RKO (cell line): Measurements from ENCODE around the gene ASIC4.

Experiments
- DNase-seq: peaks from one replicate; pipeline ENCODE4 v3.0.0-alpha.2; 2016; ENCODE audit warnings: low spot score

Gene ASIC4

GRCh38 chr2:219567131-219567530 lies 52.8 kb downstream of the ASIC4 start:
- DNase-seq, result no peak

DNA sequence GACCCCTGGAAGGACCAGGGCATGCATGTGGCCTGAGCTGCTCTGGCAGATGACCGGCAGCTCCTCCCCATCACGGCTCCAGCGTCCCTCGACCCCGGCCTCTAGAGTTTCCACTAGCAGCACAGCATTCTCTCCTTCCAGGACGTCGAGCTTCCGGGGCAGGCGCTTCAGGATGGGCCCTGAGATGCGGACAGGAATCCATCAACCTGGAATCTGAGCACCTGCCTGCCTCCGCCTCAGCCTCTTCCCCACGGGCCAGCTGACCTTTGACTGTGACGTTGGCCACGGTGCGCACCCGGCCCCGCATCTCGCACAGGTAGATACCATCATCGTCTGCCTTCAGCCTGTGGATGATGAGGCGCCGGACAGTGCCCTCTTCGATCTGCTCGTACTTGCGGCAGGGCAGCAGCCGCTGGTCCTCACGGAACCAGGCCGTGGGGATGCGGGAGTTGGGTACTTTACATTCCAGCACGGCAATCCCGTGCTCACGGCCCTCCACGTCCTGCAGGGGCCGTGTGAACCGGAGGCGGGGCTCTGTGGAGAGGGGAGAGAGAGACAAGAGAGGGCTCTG lies 53.6 kb downstream of the ASIC4 start:
- DNase-seq, result no peak

- DNase-seq, result no peak
Measured at GRCh38 chr2:219569041-219569440, 54.8 kb downstream of the ASIC4 start.

- no peak for DNase-seq
Measured at GRCh38 chr2:219569635-219570034, 55.4 kb downstream of the ASIC4 start.

DNA sequence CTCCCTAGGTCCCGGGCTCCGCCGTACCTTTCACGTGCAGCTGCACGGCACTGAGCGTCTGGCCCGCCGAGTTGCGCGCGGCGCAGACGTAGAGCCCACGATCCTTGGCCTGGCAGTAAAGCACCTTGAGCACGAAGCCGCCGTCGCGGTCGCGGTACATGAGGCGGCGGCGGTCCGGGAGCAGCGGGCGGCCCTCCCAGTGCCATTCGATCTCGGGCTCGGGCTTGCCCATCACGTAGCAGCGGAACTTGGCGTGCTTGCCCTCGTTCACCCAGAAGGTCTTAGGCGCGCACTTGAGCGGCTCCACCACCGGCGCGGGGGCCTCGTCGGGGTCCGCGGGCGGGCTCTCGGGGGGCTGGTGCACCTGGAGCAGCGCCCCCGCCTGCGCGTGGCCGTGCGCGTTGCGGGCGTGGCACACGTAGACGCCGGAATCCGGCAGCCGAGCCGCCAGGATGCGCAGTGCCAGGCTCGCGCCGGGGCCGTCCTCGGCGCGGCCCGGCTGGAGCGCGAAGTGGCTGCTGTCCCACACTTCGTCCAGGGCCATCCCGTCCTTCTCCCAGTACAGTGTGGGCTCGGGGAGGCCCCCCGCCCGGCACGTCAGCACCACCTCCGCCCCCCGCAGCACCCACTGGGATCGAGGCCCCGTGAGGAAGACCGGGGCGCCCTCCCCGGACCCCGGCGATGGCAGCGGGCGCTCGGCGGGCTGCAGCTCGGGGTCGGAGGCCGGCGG lies 56.1 kb downstream of the ASIC4 start:
- peak; percentile 22 for DNase-seq

- no peak for DNase-seq
Measured at GRCh38 chr2:219570924-219571310, 56.6 kb downstream of the ASIC4 start.

DNA sequence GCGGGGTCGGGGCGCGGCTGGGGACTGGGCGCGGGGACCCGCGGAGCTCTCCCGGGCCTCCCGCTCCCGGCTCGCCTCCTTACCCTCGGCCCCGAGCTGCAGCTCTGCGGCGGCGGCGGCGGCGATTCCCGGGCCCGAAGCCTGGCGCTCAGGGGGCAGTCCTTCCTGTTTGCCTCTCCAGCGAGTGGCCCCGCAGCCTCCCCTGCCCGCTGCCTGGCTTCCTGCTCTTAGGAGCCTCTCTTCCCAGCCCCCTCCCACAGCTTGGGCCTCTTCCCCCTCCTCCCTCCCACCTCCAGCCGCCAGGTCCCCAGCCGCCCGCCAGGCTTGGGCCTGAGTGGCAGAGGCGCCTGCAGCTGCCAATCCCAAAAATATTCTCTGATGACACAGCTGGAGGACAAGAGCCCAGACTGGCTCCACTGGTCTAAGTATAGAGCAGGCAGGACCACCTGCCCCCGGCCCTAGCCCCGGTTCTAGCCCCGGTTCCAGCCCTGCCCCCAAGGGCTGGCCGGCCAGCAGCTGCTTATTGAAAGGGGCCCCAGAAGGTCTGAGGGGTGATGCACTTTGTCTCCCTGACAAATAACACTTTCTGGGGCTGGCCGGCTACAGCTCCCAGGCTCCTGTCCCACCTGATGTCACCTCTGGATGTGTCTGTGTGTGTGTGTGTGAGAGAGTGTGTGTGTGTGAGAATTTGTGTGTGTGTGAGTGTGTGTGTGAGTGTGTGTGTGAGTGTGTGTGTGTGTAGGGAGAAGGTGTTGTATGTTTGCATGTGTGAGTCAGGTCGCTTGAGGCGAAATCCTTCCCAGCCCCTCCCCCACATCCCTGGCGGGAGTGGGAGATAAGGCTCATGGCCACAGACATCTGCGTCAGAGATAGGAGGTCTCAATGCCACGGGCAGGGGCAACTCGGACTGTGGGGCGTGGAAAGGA lies 57.3 kb downstream of the ASIC4 start, which contains the start of gene OBSL1:
OBSL1 (minus strand) TSS at position 229 of the 926 bp plus-strand sequence. CDS start 307 bp downstream, outside the sequence.
- peak; percentile 44 for DNase-seq

- DNase-seq, result no peak
Measured at GRCh38 chr2:219572237-219573001, 58.1 kb downstream of the ASIC4 start, which contains the start of gene INHA. INHA (plus strand) TSS chr2:219572310; CDS start chr2:219572375, 65 bp downstream.

DNA sequence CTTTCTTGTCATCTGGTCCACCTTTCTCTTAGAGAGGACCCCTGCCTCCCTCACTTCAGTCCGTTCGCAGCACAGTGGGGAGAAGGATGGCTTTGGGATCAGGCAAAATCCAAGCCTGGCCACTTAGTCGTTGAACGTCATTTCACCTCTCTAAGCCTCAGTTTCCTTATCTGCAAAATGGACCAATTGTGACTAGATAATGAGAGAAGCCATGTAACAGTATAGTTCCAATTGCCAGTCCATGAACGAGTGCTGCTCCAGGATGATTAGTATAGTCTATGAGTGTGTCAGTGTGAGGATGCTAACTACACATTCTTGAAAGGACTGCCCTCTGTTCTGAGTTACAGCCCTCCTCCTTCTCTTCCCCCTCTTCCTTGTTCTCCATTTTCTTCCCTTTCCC lies 58.9 kb downstream of the ASIC4 start:
- DNase-seq, result no peak

GRCh38 chr2:219574484-219575311 lies 60.4 kb downstream of the ASIC4 start:
- no peak for DNase-seq

DNA sequence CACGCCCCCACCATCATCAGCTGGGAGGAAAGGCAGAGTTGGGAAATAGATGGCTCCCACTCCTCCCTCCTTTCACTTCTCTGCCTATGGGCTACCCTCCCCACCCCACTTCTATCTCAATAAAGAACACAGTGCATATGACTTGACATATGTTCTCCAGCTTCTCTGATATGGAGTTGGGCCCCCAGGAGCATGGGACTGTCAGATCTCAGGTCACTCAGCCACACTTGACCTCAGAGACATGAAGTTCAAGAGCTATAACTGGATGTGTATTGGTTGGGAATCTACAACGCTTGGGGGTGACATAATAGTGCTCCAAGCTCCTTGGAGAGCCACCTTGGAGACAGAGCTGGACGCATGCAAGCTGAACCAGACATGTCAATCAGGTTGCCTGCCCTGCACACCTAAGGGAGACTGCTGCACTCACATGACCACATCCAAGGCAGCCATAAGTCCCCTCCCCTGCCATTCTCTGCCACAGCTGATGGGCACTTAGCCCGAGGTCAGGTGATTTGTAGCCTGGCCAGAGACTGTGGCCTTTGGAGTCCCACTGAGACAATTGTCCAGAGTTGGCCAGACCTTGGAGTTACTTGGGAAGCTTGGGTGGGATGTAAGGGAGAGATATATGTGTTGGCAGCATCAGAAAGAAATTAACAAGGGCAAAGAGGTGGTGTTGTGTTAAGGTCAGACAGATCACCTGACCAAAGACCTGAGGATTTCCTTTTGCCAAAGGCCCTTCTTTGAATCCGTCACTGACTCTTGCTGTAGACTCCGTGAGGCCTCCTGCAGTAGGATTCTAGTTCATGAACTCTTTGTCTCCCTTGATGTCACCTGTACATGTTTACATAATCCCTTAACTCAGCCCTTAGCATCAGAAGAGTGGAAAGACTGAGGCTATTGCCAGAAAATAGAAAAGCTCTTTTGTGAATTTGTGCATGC lies 61.6 kb downstream of the ASIC4 start:
- DNase-seq, result no peak

GRCh38 chr2:219576505-219577388 lies 62.5 kb downstream of the ASIC4 start:
- DNase-seq, result no peak

GRCh38 chr2:219578811-219579613 lies 64.7 kb downstream of the ASIC4 start:
- DNase-seq, result no peak

DNA sequence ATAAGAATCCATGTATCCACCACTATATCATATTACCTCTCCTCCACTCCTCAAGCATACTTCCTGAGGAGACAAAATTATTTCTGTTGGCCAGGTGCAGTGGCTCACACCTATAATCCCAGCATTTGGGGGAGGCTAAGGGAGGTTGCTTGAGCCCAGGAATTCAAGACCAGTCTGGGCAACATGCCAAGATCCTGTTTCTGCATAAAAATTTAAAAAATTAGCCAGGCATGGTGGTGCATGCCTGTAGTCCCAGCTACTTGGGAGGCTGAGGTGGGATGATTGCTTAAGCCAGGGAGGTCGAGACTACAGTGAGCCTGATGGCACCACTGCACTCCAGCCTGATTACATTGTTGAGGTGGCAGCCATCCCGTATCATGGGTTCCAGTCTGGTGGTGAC lies 67.1 kb downstream of the ASIC4 start:
- DNase-seq, result no peak
